Mammary epithelial cell (primary cell): ENCODE results near the gene ERG.

Experiments used
- EZH2 ChIP-seq: IDR thresholded peaks from 2 replicates; pipeline ENCODE4 v1.6.1; 2012; ENCODE audit warnings: low read length, inconsistent platforms, borderline replicate concordance
- TF ChIP-seq, protein P1 (sequence below), 2 donors: IDR thresholded peaks in 1 of 2; conservative IDR thresholded peaks in 1 of 2; 2 replicates each; pipeline ENCODE4 v1.5.1; 2011 to 2012; ENCODE audit warnings: inconsistent platforms in 2 of 2, low read length in 2 of 2, mild to moderate bottlenecking in 2 of 2, control low read depth in 1 of 2, low read depth in 1 of 2; ENCODE audit not compliant: insufficient read depth in 1 of 2; ENCODE audit errors: extremely low read depth in 1 of 2

DNA sequence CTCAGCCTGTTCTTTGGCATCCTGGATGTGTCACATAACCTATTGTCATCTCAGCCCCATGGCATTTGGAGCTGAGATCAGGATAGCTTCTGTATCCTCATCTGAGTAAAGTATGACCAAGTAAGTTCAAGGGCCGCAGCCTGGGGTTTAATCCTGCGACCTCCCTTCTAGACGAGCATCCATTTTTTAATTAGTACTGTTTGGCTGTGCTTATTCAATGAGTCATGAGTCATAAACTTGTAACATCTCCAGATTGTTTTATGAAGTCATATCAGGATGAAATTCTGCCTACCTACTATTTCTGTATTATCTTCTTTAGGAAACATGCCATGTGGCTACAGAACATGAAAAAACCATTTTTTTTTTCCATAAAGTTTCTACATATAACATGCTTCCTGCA is 119.1 kb downstream of the ERG start:
- TF ChIP-seq, protein P1, sequence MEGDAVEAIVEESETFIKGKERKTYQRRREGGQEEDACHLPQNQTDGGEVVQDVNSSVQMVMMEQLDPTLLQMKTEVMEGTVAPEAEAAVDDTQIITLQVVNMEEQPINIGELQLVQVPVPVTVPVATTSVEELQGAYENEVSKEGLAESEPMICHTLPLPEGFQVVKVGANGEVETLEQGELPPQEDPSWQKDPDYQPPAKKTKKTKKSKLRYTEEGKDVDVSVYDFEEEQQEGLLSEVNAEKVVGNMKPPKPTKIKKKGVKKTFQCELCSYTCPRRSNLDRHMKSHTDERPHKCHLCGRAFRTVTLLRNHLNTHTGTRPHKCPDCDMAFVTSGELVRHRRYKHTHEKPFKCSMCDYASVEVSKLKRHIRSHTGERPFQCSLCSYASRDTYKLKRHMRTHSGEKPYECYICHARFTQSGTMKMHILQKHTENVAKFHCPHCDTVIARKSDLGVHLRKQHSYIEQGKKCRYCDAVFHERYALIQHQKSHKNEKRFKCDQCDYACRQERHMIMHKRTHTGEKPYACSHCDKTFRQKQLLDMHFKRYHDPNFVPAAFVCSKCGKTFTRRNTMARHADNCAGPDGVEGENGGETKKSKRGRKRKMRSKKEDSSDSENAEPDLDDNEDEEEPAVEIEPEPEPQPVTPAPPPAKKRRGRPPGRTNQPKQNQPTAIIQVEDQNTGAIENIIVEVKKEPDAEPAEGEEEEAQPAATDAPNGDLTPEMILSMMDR (conservative IDR thresholded peaks at IDR 0.05 in 1 of 2, IDR thresholded peaks at IDR 0.05 in 1 of 2; ENCODE audit: extremely low read depth in 1 of 2, insufficient read depth in 1 of 2, low read depth in 1 of 2, low read length in 2 of 2), result no peak
- TF ChIP-seq EZH2, result no peak
